T47D (cell line): ENCODE measurements around the gene FGFR1OP2.
A peak's percentile ranks its signal among the peaks of the same experiment; 100 is the strongest.

Source experiments
- DNase-seq, 2 experiments: peaks; one replicate each; pipeline versions ENCODE4 v3.0.0 to v3.0.0-alpha.2; 2011 to 2012; ENCODE audit warnings: low read depth in 1 of 2, low spot score in 1 of 2
- JUND ChIP-seq: IDR thresholded peaks from 2 replicates; pipeline ENCODE4 v1.6.1; 2012; ENCODE audit warnings: low read depth
- in situ Hi-C: cut with HindIII; loops from 2 replicates; pipeline ENCODE4 v1.10.0; 2016; ENCODE audit warnings: low sequenced_read_pairs, low pct_unique_long_range_greater_than_20kb

FGFR1OP2 gene

GRCh38 chr12:26995706-26996105 lies 57.4 kb downstream of the FGFR1OP2 start:
- TF ChIP-seq JUND, result no peak
- in situ Hi-C loops, result no loop called here
- no peak for DNase-seq

GRCh38 chr12:26997003-26997402 lies 58.7 kb downstream of the FGFR1OP2 start:
- no peak for DNase-seq
- in situ Hi-C loops, result no loop called here
- no peak for TF ChIP-seq JUND

GRCh38 chr12:27000961-27001360 lies 62.7 kb downstream of the FGFR1OP2 start:
- in situ Hi-C loops, result no loop called here
- DNase-seq, result no peak
- TF ChIP-seq JUND, result no peak

- in situ Hi-C loops, result no loop called here
- no peak for DNase-seq
- no peak for TF ChIP-seq JUND
Measured at GRCh38 chr12:27001663-27002062, 63.4 kb downstream of the FGFR1OP2 start.

- in situ Hi-C loops, result no loop called here
- no peak for TF ChIP-seq JUND
- no peak for DNase-seq
Measured at GRCh38 chr12:27002141-27002540, 63.9 kb downstream of the FGFR1OP2 start.

GRCh38 chr12:27003421-27004381 lies 65.4 kb downstream of the FGFR1OP2 start:
- DNase-seq, result peak in 1 of 2 experiments; percentile 67
- in situ Hi-C loops, result no loop called here
- TF ChIP-seq JUND, result no peak

GRCh38 chr12:27005495-27005894 lies 67.2 kb downstream of the FGFR1OP2 start:
- DNase-seq, result no peak
- in situ Hi-C loops, result no loop called here
- no peak for TF ChIP-seq JUND

GRCh38 chr12:27006797-27007467 lies 68.7 kb downstream of the FGFR1OP2 start:
- DNase-seq, result no peak
- no peak for TF ChIP-seq JUND
- in situ Hi-C loops, result no loop called here

GRCh38 chr12:27008081-27008480 lies 69.8 kb downstream of the FGFR1OP2 start:
- DNase-seq, result no peak
- TF ChIP-seq JUND, result no peak
- in situ Hi-C loops, result no loop called here

GRCh38 chr12:27009881-27010301 lies 71.6 kb downstream of the FGFR1OP2 start:
- in situ Hi-C loops, result no loop called here
- DNase-seq, result peak in 1 of 2 experiments; percentile 45
- no peak for TF ChIP-seq JUND

GRCh38 chr12:27012239-27012981 lies 74.1 kb downstream of the FGFR1OP2 start:
- in situ Hi-C loops, result no loop called here
- no peak for DNase-seq
- no peak for TF ChIP-seq JUND

GRCh38 chr12:27012982-27013255 lies 74.6 kb downstream of the FGFR1OP2 start:
- no peak for DNase-seq
- in situ Hi-C loops, result no loop called here
- no peak for TF ChIP-seq JUND
